Measurements from ENCODE around the gene SLC7A1. TPM values are rescaled to one million over a fixed set of nuclear protein-coding genes. Genes with fewer than 3 reads are reported as not detected.

SLC7A1 gene
- total and polyA plus RNA-seq, 10 donors = 2.2 to 53.8 (median 20.6) TPM

DNA sequence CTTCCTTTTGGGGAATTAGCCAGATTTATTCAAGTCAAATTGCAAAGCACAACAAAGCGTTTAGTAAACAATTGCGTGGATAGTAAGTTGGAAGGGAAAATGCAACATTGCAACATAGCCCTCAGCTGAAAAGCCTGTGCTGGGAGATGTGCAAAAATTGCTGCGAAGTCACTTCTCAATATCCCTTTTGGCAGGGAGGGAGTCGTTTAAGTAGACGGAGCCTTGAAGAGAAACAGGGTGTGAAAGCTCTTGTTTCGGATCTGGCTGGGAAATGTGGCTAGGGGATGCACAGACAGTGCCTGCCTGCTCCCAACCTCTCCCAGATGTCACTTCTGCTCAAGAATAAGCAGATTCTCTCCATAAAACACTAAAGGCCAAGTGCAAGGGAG, 56.8 kb downstream of the SLC7A1 start:
- no peak for DNase-seq
- TF ChIP-seq, protein P1, sequence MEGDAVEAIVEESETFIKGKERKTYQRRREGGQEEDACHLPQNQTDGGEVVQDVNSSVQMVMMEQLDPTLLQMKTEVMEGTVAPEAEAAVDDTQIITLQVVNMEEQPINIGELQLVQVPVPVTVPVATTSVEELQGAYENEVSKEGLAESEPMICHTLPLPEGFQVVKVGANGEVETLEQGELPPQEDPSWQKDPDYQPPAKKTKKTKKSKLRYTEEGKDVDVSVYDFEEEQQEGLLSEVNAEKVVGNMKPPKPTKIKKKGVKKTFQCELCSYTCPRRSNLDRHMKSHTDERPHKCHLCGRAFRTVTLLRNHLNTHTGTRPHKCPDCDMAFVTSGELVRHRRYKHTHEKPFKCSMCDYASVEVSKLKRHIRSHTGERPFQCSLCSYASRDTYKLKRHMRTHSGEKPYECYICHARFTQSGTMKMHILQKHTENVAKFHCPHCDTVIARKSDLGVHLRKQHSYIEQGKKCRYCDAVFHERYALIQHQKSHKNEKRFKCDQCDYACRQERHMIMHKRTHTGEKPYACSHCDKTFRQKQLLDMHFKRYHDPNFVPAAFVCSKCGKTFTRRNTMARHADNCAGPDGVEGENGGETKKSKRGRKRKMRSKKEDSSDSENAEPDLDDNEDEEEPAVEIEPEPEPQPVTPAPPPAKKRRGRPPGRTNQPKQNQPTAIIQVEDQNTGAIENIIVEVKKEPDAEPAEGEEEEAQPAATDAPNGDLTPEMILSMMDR (IDR thresholded peaks at IDR 0.05 in 8 of 11, conservative IDR thresholded peaks at IDR 0.05 in 3 of 11) = no peak
- TF ChIP-seq POLR2AphosphoS5 (IDR thresholded peaks at IDR 0.05) (no peak), POLR2A (IDR thresholded peaks at IDR 0.05) (no peak)
- Histone ChIP-seq H3K9me3 (no peaks in the 10 kb centered on the region), H3K4me3 (no peak overlapping the region), H3K36me3 (peaks cover 0 to 49% (median 10%) of the 10 kb centered on the region in 6 donors), H3K4me1 (peaks cover 0 to 12% (median 0%) of the 10 kb centered on the region in 6 donors), H3K27ac (no peak overlapping the region), H3K27me3 (replicated peaks in 1 of 7) (no peaks in the 10 kb centered on the region)
- intact Hi-C loops (cut with DNase I; ENCODE audit: low total_unique reads) = no loop called here
- WGBS, 5 donors = 71 to 89% (median 78%) methylated on average over 6 of the region's 6 CpGs

DNA sequence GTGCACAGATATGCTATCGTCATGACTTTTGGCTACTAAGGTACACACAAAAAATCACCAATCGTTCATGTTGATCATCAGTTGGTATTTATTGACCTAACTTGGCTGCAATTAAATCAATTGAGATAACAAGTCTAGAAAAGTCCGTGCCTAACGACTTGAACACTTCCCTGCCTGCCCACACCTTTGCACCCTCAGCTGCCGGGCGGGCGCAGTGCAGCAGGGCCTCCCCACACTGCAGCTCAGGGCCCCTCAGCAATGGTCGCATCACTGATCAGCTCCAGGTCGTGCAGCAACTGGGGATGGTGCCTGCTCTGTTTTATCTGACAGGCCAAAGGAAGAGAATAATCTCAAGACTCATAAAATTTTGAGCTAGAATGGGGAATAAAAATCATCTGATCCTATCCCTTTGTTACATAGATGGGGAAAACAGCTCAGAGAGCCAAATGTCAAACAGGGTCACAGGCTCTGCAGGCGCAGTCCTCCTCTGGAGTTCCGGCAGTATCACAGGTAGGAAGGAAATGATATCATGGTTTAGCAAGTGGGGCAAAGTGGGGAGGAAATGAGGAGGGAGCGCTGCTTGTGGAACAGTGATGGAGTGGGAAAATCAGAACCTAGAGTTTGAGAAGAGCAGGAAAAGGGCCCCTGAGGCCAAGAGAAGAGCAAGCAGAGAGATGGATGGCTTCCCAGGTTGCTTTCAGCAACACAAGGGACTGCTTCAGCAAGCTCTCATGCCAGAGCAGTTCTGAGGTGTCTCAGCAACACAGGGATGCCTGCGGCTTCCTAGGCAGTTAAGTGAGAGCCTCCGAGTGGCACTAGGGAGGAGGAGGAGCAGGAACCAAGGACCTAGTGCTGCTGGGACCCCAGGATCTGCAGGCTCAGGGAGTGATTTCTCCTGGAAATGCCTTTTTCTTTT, 57.5 kb downstream of the SLC7A1 start:
- Histone ChIP-seq H3K27ac (no peak overlapping the region), H3K4me3 (no peak overlapping the region), H3K36me3 (peaks cover 0 to 55% (median 13%) of the 10 kb centered on the region in 6 donors), H3K4me1 (peaks cover 0 to 12% (median 0%) of the 10 kb centered on the region in 6 donors), H3K9me3 (no peaks in the 10 kb centered on the region), H3K27me3 (replicated peaks in 1 of 7) (no peaks in the 10 kb centered on the region)
- TF ChIP-seq, protein P1 (IDR thresholded peaks at IDR 0.05 in 8 of 11, conservative IDR thresholded peaks at IDR 0.05 in 3 of 11) = no peak
- TF ChIP-seq POLR2A (IDR thresholded peaks at IDR 0.05) (no peak), POLR2AphosphoS5 (IDR thresholded peaks at IDR 0.05) (no peak)
- WGBS, 5 donors = 79 to 88% (median 82%) methylated on average over 14 of the region's 14 CpGs
- DNase-seq = no peak
- intact Hi-C loops (cut with DNase I; ENCODE audit: low total_unique reads) = no loop called here

DNA sequence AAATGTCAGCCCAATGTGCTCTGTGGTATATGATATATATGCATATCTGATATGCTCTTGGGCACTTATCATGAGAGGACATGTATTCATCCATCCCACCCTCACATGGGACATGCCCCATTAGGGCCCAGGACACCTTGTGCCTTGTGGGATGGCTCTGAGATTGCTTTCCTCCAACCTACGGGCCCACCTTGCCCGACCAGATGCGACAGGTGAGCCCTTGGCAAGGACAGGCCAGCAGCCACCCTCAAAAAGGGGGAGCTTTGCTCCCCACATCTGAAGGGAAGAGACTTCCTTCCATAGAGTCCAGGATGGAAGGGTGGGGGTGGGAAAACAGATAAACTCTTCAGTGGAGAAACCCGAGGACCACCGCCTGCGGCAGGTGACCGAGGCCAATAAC, 58.6 kb downstream of the SLC7A1 start:
- DNase-seq = no peak
- Histone ChIP-seq H3K36me3 (peaks cover 0 to 67% (median 24%) of the 10 kb centered on the region in 6 donors), H3K4me3 (no peak overlapping the region), H3K27me3 (replicated peaks in 1 of 7) (no peaks in the 10 kb centered on the region), H3K27ac (no peak overlapping the region), H3K4me1 (peaks cover 0 to 12% (median 0%) of the 10 kb centered on the region in 6 donors), H3K9me3 (no peaks in the 10 kb centered on the region)
- TF ChIP-seq POLR2AphosphoS5 (IDR thresholded peaks at IDR 0.05) (no peak), POLR2A (IDR thresholded peaks at IDR 0.05) (no peak)
- intact Hi-C loops (cut with DNase I; ENCODE audit: low total_unique reads) = no loop called here
- WGBS, 5 donors = 84 to 98% (median 97%) methylated on average over 7 of the region's 7 CpGs

DNA sequence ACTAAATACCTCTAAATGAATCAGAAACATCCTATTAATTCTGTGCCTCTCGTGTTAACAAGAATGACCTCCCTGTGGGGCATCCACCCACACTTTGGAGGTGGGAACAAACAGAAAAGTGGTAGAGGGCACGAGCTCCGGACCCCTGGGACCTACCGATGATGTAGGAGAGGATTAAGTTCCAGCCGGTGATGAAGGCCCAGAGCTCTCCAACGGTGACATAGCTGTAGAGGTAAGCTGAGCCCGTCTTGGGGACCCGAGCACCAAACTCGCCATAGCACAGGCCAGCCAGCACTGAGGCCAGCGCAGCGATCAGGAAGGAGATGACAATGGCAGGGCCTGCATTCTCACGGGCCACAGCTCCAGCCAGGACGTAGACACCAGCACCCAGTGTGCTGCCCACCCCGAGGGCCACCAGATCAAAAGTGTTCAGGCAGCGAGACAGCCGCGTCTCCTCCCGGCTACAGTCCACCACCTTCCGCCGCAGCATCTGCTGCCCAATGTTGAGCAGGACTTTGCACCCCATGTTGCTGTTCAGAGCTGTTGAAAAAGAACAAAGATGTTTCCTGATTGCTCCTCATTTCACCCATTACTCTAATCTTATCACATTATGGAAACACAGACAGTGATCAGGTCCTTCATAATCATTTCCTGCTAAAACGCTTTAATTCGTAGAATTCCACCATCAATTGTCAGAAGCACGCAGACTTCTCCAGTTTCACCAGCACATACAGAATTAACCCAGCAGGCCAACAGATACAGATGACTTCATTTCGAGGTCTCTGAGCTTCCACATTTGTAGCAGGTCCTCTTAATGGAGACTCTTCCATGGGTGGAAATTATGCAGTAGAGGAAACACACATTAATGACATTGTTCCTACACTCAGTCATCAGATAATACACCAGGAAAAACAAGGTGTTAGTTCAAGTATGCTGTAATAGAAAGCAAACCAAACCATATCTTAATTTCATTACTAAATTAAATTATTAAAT, 59.5 kb downstream of the SLC7A1 start:
- no peaks in the 10 kb centered on the region for H3K27me3 ChIP-seq (replicated peaks in 1 of 7)
- H3K4me1 ChIP-seq = peaks cover 0 to 12% (median 0%) of the 10 kb centered on the region in 6 donors
- 88 to 95% (median 90%) methylated on average over 19 to 24 of the region's 24 CpGs for WGBS, 5 donors
- peaks cover 0 to 72% (median 33%) of the 10 kb centered on the region in 6 donors for H3K36me3 ChIP-seq
- peak overlapping the region in 1 of 8 donors; percentile 40 for H3K27ac ChIP-seq
- intact Hi-C loops (cut with DNase I; ENCODE audit: low total_unique reads) = no loop called here
- TF ChIP-seq, protein P1 (IDR thresholded peaks at IDR 0.05 in 8 of 11, conservative IDR thresholded peaks at IDR 0.05 in 3 of 11) = no peak
- peak in 1 of 3 donors; percentile 12 for TF ChIP-seq POLR2AphosphoS5 (IDR thresholded peaks at IDR 0.05)
- no peak overlapping the region for H3K4me3 ChIP-seq
- no peak for DNase-seq
- no peaks in the 10 kb centered on the region for H3K9me3 ChIP-seq

Measured in spleen (tissue), 11 donors.